GM19239 (cell line): ENCODE results near the gene RAB28.

Experiments
- DNase-seq: peaks from one replicate; pipeline ENCODE4 v3.0.0; 2011; ENCODE audit warnings: low spot score; ENCODE audit not compliant: insufficient read length
- FAIRE-seq: peaks from 2 replicates; lab custom pipeline; 2011; peaks lifted over from hg19 to GRCh38; lab: Jason Lieb, UNC

RAB28 gene

GRCh38 chr4:13514722-13515121 is 30.6 kb upstream of the RAB28 start:
- FAIRE-seq (no peak), DNase-seq (no peak)

GRCh38 chr4:13511101-13511500 is 27.0 kb upstream of the RAB28 start:
- DNase-seq, result no peak
- no peak for FAIRE-seq

GRCh38 chr4:13509442-13509841 is 25.3 kb upstream of the RAB28 start:
- DNase-seq, result no peak
- no peak for FAIRE-seq

- DNase-seq, result no peak
- FAIRE-seq, result no peak
These were observed 20.2 kb upstream of the RAB28 start for GRCh38 chr4:13504374-13504773.

GRCh38 chr4:13498469-13498868 is 14.3 kb upstream of the RAB28 start:
- FAIRE-seq, result no peak
- no peak for DNase-seq

- no peak for DNase-seq
- no peak for FAIRE-seq
These were observed 12.5 kb upstream of the RAB28 start for GRCh38 chr4:13496605-13497004.

GRCh38 chr4:13495753-13496152 is 11.6 kb upstream of the RAB28 start:
- no peak for FAIRE-seq
- no peak for DNase-seq

GRCh38 chr4:13493793-13494192 is 9.7 kb upstream of the RAB28 start:
- DNase-seq, result no peak

GRCh38 chr4:13492747-13493146 is 8.6 kb upstream of the RAB28 start:
- DNase-seq (no peak), FAIRE-seq (no peak)

More at GRCh38 chr4:13493793-13494192, 9.7 kb upstream of the RAB28 start:
- FAIRE-seq, result no peak

GRCh38 chr4:13484749-13485221 is 645 bp upstream of the RAB28 start:
- DNase-seq (peak; percentile 1), FAIRE-seq (no peak)

- DNase-seq (peak; percentile 3), FAIRE-seq (peak; percentile 44)
These were observed 395 bp downstream of the RAB28 start for GRCh38 chr4:13483768-13484121.

- peak; percentile 31 for FAIRE-seq
- no peak for DNase-seq
These were observed 888 bp downstream of the RAB28 start for GRCh38 chr4:13483136-13483767.

- no peak for FAIRE-seq
- no peak for DNase-seq
These were observed 2.6 kb downstream of the RAB28 start for GRCh38 chr4:13481569-13481968.

GRCh38 chr4:13478707-13479106 is 5.4 kb downstream of the RAB28 start:
- no peak for FAIRE-seq
- no peak for DNase-seq

- FAIRE-seq (no peak), DNase-seq (no peak)
These were observed 6.0 kb downstream of the RAB28 start for GRCh38 chr4:13478131-13478530.

GRCh38 chr4:13476915-13477314 is 7.2 kb downstream of the RAB28 start:
- FAIRE-seq (peak; percentile 44), DNase-seq (no peak)

- FAIRE-seq (no peak), DNase-seq (no peak)
These were observed 8.0 kb downstream of the RAB28 start for GRCh38 chr4:13476152-13476551.

- DNase-seq (no peak), FAIRE-seq (no peak)
These were observed 12.7 kb downstream of the RAB28 start for GRCh38 chr4:13471400-13471799.

- DNase-seq, result no peak
- FAIRE-seq, result no peak
These were observed 13.8 kb downstream of the RAB28 start for GRCh38 chr4:13470379-13470778.

GRCh38 chr4:13464973-13465372 is 19.2 kb downstream of the RAB28 start:
- FAIRE-seq (no peak), DNase-seq (no peak)

GRCh38 chr4:13464543-13464942 is 19.6 kb downstream of the RAB28 start:
- no peak for DNase-seq
- FAIRE-seq, result no peak

- FAIRE-seq, result no peak
- DNase-seq, result no peak
These were observed 22.8 kb downstream of the RAB28 start for GRCh38 chr4:13461191-13461905.
